DND-41 (cell line): Measurements from ENCODE around the gene PAPPA2.

Experiments used
- EZH2 ChIP-seq: IDR thresholded peaks from 3 replicates; pipeline ENCODE4 v1.6.1; 2012; ENCODE audit warnings: borderline replicate concordance, low read depth, mild to moderate bottlenecking, moderate library complexity, low read length, inconsistent platforms; ENCODE audit not compliant: severe bottlenecking
- TF ChIP-seq, protein P1 (sequence below): IDR thresholded peaks from 2 replicates; pipeline ENCODE4 v1.5.1; 2012; ENCODE audit warnings: borderline replicate concordance, low read length, moderate library complexity, mild to moderate bottlenecking; ENCODE audit not compliant: poor library complexity, severe bottlenecking; ENCODE audit errors: extremely low read depth

GRCh38 chr1:176770066-176770465, 307.1 kb downstream of the PAPPA2 start:
- TF ChIP-seq, protein P1, sequence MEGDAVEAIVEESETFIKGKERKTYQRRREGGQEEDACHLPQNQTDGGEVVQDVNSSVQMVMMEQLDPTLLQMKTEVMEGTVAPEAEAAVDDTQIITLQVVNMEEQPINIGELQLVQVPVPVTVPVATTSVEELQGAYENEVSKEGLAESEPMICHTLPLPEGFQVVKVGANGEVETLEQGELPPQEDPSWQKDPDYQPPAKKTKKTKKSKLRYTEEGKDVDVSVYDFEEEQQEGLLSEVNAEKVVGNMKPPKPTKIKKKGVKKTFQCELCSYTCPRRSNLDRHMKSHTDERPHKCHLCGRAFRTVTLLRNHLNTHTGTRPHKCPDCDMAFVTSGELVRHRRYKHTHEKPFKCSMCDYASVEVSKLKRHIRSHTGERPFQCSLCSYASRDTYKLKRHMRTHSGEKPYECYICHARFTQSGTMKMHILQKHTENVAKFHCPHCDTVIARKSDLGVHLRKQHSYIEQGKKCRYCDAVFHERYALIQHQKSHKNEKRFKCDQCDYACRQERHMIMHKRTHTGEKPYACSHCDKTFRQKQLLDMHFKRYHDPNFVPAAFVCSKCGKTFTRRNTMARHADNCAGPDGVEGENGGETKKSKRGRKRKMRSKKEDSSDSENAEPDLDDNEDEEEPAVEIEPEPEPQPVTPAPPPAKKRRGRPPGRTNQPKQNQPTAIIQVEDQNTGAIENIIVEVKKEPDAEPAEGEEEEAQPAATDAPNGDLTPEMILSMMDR = no peak
- no peak for TF ChIP-seq EZH2
